Superior temporal gyrus (tissue), 1 donor: ENCODE data around the gene SLC23A3.
A peak's percentile ranks its signal among the peaks of the same experiment; 100 is the strongest.

Experiments
- DNase-seq: peaks from one replicate; pipeline ENCODE4 v3.0.0-alpha.2; 2016; ENCODE audit errors: extremely low spot score

The SLC23A3 gene

GRCh38 chr2:219142329-219142728 is 27.5 kb downstream of the SLC23A3 start:
- DNase-seq = no peak

- no peak for DNase-seq
These were observed 29.1 kb downstream of the SLC23A3 start for GRCh38 chr2:219140722-219141121.

- no peak for DNase-seq
These were observed 35.9 kb downstream of the SLC23A3 start for GRCh38 chr2:219133976-219134375.

GRCh38 chr2:219131744-219132143 is 38.1 kb downstream of the SLC23A3 start:
- DNase-seq = no peak

- no peak for DNase-seq
These were observed 38.5 kb downstream of the SLC23A3 start for GRCh38 chr2:219131327-219131726.

- DNase-seq = no peak
These were observed 40.2 kb downstream of the SLC23A3 start for GRCh38 chr2:219129589-219129988.

GRCh38 chr2:219128396-219128795 is 41.4 kb downstream of the SLC23A3 start:
- DNase-seq = no peak

- no peak for DNase-seq
These were observed 42.7 kb downstream of the SLC23A3 start for GRCh38 chr2:219127037-219127635.

GRCh38 chr2:219126555-219126954 is 43.3 kb downstream of the SLC23A3 start:
- DNase-seq = no peak

- DNase-seq = no peak
These were observed 44.0 kb downstream of the SLC23A3 start for GRCh38 chr2:219125886-219126270.

GRCh38 chr2:219125225-219125885 is 44.5 kb downstream of the SLC23A3 start:
- no peak for DNase-seq

- DNase-seq = peak; percentile 24
These were observed 45.3 kb downstream of the SLC23A3 start for GRCh38 chr2:219124381-219125110.

GRCh38 chr2:219123356-219124135 is 46.3 kb downstream of the SLC23A3 start:
- DNase-seq = no peak

GRCh38 chr2:219122202-219122980 is 47.4 kb downstream of the SLC23A3 start:
- no peak for DNase-seq

GRCh38 chr2:219120082-219120481 is 49.7 kb downstream of the SLC23A3 start:
- no peak for DNase-seq

- peak; percentile 82 for DNase-seq
These were observed 50.3 kb downstream of the SLC23A3 start for GRCh38 chr2:219119422-219120043.

- DNase-seq = no peak
These were observed 51.3 kb downstream of the SLC23A3 start for GRCh38 chr2:219118504-219118903.

GRCh38 chr2:219116776-219117646 is 52.8 kb downstream of the SLC23A3 start:
- DNase-seq = no peak

GRCh38 chr2:219112651-219113338 is 57.0 kb downstream of the SLC23A3 start:
- no peak for DNase-seq
